SW 1271 (cell line): ENCODE data around the gene AKT1.
"Not testable (repeated sequence)": the region's sequence is repeated elsewhere in the genome, so short reads cannot be mapped to it uniquely, and the experiment has no call there.

Experiments
- DNase-seq, 2 experiments: peaks; one replicate each; lab custom pipeline; 2025; lab: John Stamatoyannopoulos, UW

The AKT1 gene

GRCh38 chr14:104753528-104754212 lies 41.9 kb downstream of the AKT1 start:
- no peak for DNase-seq

DNA sequence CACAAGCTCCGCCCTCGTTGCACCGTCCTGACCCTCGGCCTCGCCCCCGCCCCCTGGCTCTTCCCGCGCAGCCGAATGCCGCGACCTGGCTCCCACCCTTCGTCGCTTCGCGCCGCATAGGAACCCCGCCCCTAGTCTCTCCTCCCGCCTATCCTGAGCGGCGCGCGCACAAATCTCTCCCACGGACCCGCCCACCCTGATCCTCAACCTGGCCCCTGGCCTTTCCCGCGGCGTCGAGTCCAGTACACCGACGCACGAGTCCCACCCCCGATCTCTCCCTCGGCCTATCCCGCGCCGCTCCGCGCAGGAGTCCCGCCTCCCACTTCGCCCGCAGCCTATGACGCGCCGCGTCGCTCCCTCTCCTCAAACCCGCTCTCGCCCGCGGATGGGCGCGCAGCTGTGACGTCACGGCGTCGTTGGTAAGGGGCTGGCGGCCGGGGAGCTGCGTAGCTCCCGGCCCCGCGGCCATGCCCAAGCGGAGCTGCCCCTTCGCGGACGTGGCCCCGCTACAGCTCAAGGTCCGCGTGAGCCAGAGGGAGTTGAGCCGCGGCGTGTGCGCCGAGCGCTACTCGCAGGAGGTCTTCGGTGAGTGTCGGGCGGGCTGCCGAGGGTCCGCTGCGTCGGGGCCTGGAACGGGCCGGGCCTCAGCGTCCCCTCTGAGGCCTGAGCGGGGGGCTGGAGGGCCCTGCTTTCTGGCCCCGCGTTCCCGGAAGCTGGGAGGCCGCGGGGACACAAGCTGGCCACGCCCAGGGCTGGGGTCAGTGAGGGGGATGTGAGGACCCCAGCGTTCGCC lies 42.6 kb downstream of the AKT1 start, which contains the start of gene SIVA1:
SIVA1 (plus strand) TSS at position 413 of the 793 bp plus-strand sequence; CDS start at position 468, 55 bp downstream.
- DNase-seq = peak; percentile 97 to 99

GRCh38 chr14:104752423-104752734 lies 43.2 kb downstream of the AKT1 start:
- DNase-seq = no peak

DNA sequence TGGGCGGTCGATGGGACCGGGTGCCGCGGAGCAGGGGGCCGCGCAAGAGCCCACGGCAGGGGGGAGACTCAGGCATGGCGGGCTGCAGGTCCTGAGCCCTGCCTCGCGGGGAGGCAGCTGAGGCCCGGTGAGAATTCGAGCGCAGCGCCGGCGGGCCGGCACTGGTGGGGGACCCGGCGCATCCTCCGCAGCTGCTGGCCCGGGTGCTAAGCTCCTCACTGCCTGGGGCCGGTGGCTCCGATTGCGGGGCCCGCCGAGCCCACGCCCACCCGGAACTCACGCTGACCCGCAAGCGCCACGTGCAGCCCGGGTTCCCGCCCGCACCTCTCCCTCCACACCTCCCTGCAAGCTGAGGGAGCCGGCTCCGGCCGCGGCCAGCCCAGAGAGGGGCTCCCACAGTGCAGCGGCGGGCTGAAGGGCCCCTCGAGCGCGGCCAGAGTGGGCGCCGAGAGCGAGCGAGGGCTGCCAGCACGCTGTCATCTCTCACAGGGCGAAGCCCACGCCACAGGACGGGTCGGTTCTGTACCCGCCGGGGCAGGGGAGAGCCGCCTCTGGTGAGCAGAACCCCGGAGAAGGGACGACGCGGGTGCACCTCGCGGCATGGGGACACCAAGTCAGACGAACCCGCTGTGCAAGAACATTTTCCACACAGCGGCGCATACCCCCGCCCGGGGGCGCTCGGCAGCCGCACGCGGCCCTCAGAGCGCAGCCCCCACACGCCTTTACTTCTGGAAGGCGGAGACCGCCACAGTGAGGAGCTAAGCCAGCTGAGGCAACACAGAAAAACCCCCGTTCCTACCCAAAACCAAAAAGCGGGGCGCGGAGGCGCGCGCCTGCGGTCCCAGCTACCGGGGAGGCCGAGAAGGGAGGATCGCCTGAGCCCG lies 43.8 kb downstream of the AKT1 start:
- no peak for DNase-seq

DNA sequence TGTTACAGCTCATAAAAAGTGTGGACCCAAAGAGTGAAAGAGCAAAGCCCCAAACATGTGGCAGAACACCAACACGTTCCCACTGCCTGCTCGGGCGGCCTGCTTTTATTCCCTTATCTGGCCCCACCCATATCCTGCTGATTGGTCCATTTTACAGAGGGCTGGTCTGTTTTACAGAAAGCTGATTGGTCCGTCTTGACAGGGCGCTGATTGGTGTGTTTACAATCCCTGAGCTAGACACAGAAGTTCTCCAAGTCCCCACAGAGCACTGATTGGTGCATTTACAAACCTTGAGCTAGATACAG lies 44.8 kb downstream of the AKT1 start:
- not testable (repeated sequence) for DNase-seq

DNA sequence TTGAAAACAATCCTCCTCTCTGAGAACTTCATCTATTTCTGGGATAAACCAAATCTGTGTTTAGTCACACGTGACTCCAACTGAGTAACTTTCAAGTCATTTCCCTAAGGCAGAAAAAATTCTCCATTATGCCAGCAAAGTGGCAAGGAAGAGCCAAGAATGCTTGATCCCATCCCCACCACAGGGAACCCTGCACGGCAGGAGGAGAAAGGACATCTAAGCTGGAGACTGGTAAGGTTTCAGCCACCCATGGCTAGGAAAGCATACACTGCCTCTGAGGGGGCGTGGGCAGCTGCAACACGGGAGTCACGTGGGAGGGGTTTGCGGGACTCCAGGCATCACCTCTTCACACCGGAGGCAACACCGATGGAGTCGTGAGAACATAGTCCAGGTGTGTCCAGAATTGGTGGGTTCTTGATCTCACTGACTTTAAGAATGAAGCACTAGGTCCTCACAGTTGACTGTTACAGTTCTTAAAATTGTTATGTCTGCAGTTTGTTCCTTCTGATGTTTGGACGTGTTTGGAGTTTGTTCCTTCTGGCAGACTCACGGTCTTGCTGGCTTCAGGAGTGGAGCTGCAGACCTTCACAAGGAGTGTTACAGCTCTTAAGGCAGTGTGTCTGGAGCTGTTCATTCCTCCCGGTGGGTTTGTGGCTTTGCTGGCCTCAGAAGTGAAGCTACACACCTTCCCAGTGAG lies 45.3 kb downstream of the AKT1 start:
- no peak for DNase-seq

DNA sequence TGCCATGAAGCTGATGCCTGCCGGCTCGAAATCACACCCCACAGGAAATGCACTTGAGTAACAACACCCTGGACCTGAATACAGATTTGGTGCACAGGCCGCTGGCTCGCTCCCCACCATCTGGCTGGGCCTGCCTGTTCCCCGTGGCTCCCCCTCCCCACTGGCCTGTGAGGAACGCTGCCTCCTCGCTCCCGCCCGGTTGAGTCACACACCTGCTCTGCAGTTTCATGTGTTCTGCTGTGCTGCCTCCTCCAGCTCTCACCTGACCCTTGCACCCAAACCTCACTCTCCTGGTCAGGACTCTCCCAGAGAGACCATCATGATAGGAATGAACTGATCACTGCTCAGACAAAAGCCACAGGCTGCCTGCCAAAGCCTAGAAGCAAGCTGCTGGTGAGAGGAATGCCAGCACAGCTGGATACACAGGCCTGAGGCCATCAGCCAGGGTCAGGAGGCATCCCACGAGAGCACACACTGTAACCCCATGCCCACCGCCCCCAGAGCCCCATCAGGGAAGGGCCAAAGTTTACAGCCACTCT lies 46.4 kb downstream of the AKT1 start:
- no peak for DNase-seq

GRCh38 chr14:104747876-104748275 lies 47.7 kb downstream of the AKT1 start:
- no peak for DNase-seq

DNA sequence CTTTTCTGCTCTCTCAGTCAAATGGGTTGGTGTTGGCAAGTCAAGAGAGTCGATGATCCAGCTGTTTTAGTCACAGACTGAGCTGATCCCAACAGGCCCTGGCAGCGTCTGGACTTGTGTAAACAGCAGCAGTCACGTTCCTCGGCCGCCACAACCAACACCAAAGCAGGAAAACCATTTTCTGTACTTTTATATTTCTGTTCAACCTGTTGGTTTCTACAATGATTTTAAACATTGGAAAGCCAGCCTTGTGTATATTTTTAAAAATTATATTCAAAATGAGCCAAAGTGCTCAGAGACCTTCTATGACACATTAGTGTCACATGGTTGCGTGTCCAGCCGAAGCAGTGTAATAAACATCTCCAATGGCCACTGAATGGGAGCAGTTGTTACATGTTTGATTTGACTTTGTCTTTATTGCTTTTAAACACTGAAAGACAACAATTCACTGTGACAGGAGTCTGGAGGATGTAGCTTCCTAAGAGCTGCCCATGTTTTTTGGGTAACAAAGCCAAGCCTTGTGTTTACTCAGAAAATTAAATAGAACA lies 48.5 kb downstream of the AKT1 start:
- no peak for DNase-seq

- DNase-seq = no peak
Measured at GRCh38 chr14:104746071-104746545, 49.4 kb downstream of the AKT1 start.

GRCh38 chr14:104745431-104745830 lies 50.1 kb downstream of the AKT1 start:
- no peak for DNase-seq

DNA sequence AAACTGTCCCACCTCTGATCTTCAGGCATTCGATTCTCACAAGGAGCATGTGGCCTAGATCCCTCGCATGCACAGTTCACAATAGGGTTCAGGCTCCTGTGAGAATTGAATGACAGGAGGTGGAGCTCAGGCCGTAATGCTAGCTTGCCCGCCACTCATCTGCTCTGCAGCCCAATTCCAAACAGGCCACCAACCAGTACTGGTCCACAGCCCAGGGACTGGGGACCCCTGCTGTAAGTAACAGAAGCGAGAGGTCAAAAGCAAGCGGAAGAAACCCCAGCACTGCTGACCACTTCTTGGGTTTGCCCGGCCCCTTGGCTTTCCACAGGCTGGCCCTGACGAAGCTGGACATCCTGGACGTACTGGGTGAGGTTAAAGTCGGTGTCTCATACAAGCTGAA lies 51.1 kb downstream of the AKT1 start:
- DNase-seq = no peak

DNA sequence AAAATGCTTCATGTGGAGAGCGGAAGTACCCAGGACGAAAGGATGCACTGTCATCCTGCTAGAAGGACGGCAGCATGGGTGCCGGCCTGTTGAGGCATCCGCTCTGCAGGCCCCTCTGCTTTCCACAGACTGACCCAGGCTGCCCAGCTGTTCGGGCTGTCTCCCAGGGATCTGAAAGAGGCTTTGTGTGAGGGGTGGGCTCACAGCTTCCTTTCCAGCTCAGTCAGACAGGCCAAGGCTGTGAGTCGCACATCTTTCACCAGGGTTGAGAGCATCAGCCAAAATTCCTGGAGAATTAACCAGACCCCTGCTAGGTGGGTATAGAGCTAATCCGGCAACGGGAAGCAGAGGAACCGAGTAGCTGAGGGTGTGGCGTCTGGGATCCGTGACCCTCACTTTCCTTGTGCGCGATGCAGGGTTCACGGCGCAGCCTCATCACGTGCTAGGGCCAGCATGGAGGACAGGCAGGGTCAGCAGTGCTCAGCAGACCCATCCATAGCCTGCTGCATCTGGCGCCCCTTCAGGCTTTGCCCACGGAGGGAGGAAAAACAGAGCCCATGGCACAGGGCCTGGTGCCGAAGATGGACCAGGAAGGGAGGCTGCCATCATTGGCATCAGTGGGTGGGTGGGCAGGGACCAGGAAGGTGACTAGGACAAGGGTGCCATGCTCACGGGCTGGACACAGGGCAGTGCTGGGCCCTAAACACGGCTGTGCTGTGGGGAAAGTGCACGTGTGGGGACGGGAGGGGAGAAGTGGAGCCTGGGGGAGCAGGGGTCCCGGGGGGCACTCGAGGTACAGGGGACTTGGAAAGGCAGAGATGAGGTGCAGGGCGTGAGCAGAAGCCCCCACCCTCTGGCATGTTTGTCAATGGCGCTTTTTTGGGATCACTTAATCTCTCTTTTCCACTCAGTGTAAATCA lies 51.8 kb downstream of the AKT1 start:
- DNase-seq = no peak

DNA sequence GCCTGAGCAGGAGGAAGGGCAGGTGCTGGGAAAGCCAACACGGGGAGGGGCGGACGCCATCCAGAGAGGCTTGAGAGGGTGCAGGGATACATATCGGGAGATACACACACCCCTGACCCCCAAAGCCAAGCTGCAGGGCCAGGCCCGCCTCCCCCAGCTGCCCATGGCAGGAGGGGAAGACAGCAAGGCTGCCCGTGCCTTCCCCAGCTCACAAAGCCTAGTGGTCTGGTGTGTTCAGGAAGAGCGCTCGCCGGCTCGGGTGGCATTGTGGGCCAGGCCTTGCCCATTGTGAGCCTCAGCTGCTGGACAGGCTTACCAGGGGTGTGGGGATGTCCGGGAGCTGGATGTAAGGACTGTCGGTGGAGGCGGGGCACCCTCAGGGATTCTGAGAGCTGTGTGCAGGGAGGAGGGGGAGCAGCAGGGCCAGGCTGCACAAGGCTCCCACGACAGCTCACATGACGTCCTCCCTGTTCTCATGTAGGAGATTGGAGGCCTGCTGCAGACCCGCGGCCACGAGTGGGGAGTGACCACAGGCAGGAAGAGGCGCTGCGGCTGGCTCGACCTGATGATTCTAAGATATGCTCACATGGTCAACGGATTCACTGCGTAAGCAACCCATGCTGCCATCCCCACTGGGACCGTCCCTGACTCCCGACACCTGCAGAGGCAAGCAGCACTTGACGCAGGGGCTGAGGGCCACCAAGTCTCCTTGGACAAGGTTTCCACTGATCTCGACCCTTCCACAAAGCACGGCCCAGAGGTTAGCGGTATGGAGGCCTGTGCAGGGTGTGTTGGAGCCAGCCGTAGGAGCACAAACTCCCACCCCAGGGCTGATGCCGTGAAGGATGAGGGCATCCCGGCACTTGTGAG lies 52.7 kb downstream of the AKT1 start:
- no peak for DNase-seq

DNA sequence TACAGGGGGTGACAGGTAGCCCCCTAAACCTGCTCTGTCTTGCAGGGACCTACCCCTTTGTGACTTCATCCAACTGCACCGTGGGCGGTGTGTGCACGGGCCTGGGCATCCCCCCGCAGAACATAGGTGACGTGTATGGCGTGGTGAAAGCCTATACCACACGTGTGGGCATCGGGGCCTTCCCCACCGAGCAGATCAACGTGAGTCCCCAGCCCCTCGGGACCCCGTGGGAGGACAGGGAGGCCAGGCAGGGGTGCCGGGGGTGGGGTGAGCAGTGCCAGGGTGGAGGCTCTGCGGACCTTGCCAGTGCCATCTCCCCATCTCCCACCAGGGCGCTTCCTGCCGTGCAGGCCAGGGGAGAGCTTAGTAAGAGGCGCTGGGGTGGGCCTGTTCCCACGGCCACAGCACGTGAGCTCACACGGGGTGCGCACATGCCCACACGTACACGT lies 53.7 kb downstream of the AKT1 start:
- DNase-seq = no peak

GRCh38 chr14:104741108-104741802 lies 54.3 kb downstream of the AKT1 start:
- no peak for DNase-seq

DNA sequence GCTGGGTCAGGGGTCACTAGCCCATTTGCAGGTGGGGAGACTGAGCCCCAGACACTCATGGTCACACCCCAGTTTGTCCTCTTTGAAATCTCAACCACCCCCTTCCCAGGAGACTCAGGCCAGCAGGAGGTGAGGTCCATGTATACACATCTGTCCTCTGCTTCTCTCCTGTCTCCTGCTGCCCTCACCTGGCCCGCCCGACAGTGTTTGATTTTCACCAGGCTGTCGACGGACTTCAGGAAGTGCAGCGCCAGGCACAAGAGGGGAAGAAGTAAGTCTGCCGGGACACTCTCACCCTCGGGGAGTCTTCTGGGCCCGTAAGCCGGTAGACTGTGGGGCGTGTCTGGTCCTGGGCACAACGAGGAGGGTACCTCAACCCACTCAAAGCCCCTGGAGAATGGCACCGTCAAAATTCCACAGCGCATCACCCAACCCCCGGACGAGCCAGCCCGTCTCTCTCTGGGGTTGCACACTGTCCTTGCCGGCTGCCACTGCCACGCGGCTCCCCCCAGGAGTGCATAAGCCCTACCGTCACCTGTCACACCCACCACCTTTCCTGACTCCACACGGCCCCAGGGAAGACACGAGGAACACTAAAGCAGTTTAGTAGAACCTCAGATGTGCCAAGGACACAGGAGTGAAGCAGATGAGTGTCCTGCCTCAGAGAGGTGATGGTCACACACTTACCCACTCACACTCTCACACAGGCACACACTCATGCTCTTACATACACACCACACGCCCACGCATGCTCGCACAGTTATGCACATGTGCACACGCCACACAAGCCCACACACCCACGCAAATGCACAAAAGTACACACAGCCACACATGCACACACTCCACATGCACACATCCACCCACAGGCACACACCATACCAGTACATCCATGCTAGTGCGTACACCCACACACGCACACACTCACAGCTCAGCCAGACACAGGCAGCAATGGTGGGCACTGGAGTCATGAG lies 55.7 kb downstream of the AKT1 start:
- no peak for DNase-seq
